ENCODE data around the gene FAM149B1.

DNA sequence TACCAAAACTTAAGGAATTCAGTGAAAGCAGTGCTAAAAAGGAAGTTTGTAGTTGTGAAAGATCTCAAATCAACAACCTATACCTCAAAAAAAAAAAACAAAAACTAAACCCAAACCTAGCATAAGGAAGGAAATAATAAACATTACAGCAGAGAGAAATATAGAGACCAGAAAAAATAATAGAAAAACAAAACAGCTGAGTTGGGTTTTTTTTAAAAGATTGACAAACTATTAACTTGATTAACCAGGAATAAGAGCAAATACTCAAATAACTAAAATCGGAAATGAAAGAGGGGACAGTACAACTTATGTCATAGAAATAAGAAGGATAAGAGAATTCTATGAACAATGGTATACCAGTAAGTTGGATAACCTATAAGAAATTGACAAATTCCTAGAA lies 6.8 kb upstream of the FAM149B1 start:
- TF ChIP-seq, protein P1, sequence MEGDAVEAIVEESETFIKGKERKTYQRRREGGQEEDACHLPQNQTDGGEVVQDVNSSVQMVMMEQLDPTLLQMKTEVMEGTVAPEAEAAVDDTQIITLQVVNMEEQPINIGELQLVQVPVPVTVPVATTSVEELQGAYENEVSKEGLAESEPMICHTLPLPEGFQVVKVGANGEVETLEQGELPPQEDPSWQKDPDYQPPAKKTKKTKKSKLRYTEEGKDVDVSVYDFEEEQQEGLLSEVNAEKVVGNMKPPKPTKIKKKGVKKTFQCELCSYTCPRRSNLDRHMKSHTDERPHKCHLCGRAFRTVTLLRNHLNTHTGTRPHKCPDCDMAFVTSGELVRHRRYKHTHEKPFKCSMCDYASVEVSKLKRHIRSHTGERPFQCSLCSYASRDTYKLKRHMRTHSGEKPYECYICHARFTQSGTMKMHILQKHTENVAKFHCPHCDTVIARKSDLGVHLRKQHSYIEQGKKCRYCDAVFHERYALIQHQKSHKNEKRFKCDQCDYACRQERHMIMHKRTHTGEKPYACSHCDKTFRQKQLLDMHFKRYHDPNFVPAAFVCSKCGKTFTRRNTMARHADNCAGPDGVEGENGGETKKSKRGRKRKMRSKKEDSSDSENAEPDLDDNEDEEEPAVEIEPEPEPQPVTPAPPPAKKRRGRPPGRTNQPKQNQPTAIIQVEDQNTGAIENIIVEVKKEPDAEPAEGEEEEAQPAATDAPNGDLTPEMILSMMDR (IDR thresholded peaks at IDR 0.05 in 4 of 5, conservative IDR thresholded peaks at IDR 0.05 in 1 of 5) = no peak
- TF ChIP-seq POLR2A (IDR thresholded peaks at IDR 0.05) = no peak

Measured in gastrocnemius medialis (tissue), 4 donors.